Hepatocyte (in vitro differentiated cells): ENCODE results near the gene SERPINB1. TPM values are rescaled to one million over a fixed set of nuclear protein-coding genes. Genes with fewer than 3 reads are reported as not detected.

Experiments
- DNase-seq: peaks from one replicate; pipeline ENCODE4 v3.0.0-alpha.2; 2016; ENCODE audit warnings: low spot score
- H2AFZ ChIP-seq: fragments of 200-600 bp; sonication (generic); 2 replicates; pipeline ENCODE4 v1.6.0; 2016; ENCODE audit warnings: antibody characterized with exemption, mild to moderate bottlenecking
- H3K27ac ChIP-seq: fragments of 200-600 bp; sonication (generic); 2 replicates; pipeline ENCODE4 v1.5.1; 2016; ENCODE audit warnings: mild to moderate bottlenecking
- H3K27me3 ChIP-seq: fragments of 200-600 bp; sonication (generic); 2 replicates; pipeline ENCODE4 v1.6.1; 2016
- H3K36me3 ChIP-seq: fragments of 200-600 bp; sonication (generic); replicated peaks from 2 replicates; pipeline ENCODE4 v1.5.1; 2016; ENCODE audit warnings: low read depth; ENCODE audit not compliant: insufficient read depth
- H3K4me1 ChIP-seq: fragments of 200-600 bp; sonication (generic); 2 replicates; pipeline ENCODE4 v1.5.1; 2016; ENCODE audit warnings: mild to moderate bottlenecking, moderate library complexity; ENCODE audit not compliant: insufficient read depth
- H3K4me2 ChIP-seq: fragments of 200-600 bp; sonication (generic); 2 replicates; pipeline ENCODE4 v1.6.0; 2016
- H3K4me3 ChIP-seq: fragments of 200-600 bp; sonication (generic); 2 replicates; pipeline ENCODE4 v1.5.1; 2016; ENCODE audit warnings: mild to moderate bottlenecking
- H3K79me2 ChIP-seq: fragments of 200-600 bp; sonication (generic); 2 replicates; pipeline ENCODE4 v1.6.0; 2017; ENCODE audit warnings: mild to moderate bottlenecking
- H3K9me2 ChIP-seq: fragments of 200-600 bp; sonication (generic); replicated peaks from 2 replicates; pipeline ENCODE4 v1.6.0; 2017; ENCODE audit warnings: mild to moderate bottlenecking; ENCODE audit not compliant: insufficient read depth
- H3K9me3 ChIP-seq: fragments of 200-600 bp; sonication (generic); 2 replicates; pipeline ENCODE4 v1.5.1; 2016; ENCODE audit warnings: low read depth, mild to moderate bottlenecking
- H4K20me1 ChIP-seq: fragments of 200-600 bp; sonication (generic); 2 replicates; pipeline ENCODE4 v1.6.0; 2016; ENCODE audit warnings: mild to moderate bottlenecking; ENCODE audit not compliant: insufficient read depth, poor library complexity, severe bottlenecking
- CTCF ChIP-seq: fragments of 200-600 bp; sonication (generic); IDR thresholded peaks from 2 replicates; pipeline ENCODE4 v1.5.1; 2016; ENCODE audit warnings: antibody characterized with exemption, mild to moderate bottlenecking; ENCODE audit not compliant: poor library complexity
- EZH2 ChIP-seq: fragments of 200-600 bp; sonication (generic); IDR thresholded peaks from 2 replicates; pipeline ENCODE4 v1.6.1; 2016; ENCODE audit warnings: antibody characterized with exemption, mild to moderate bottlenecking, borderline replicate concordance
- EZH2phosphoT487 ChIP-seq: fragments of 200-600 bp; sonication (generic); IDR thresholded peaks from one replicate; pipeline ENCODE4 v1.6.1; 2018; ENCODE audit warnings: antibody characterized with exemption, mild to moderate bottlenecking, low read depth, moderate library complexity; ENCODE audit not compliant: unreplicated experiment, severe bottlenecking
- WGBS: methylation state at CpG from one replicate; pipeline ENCODE4 v1.1.6; 2016; ENCODE audit warnings: low lambda C conversion rate; ENCODE audit errors: missing lambda C conversion rate; 5-methylcytosine and 5-hydroxymethylcytosine counted together
- polyA plus RNA-seq: library from polyadenylated mRNA; unstranded; fragments of >200 nt; fragmentation: Nextera tagmentation; extraction: Ambion mirVana; gene quantifications from 2 replicates; pipeline ENCODE4 v1.2.1, GENCODE V29; 2016
- total RNA-seq: library from RNA; depleted of rRNA; stranded (reverse); fragments of >200 nt; gene quantifications from 2 replicates; pipeline ENCODE4 v1.2.3, GENCODE V29; 2014

Gene SERPINB1
- total and polyA plus RNA-seq, 2 experiments from 2014 or later = 45.9 to 57.0 TPM

GRCh38 chr6:2823104-2823850 lies 18.4 kb downstream of the SERPINB1 start:
- H3K36me3 ChIP-seq = no peaks in the 10 kb centered on the region
- no peak overlapping the region for H2AFZ ChIP-seq
- H3K9me3 ChIP-seq = no peaks in the 10 kb centered on the region
- H3K27ac ChIP-seq = peak overlapping the region; percentile 51
- 67% methylated on average over 7 of the region's 7 CpGs for WGBS
- H3K79me2 ChIP-seq = no peaks in the 10 kb centered on the region
- DNase-seq = peak; percentile 23
- peaks cover 10% of the 10 kb centered on the region for H3K4me1 ChIP-seq
- TF ChIP-seq CTCF (no peak), EZH2 (no peak), EZH2phosphoT487 (no peak)
- H3K9me2 ChIP-seq = no peaks in the 10 kb centered on the region
- H4K20me1 ChIP-seq = no peaks in the 10 kb centered on the region
- no peak overlapping the region for H3K4me3 ChIP-seq
- H3K27me3 ChIP-seq = no peaks in the 10 kb centered on the region
- peak overlapping the region; percentile 14 for H3K4me2 ChIP-seq

GRCh38 chr6:2821554-2821953 lies 20.1 kb downstream of the SERPINB1 start:
- H3K4me3 ChIP-seq = no peak overlapping the region
- WGBS = 97% methylated on average over 3 of the region's 3 CpGs
- no peak for TF ChIP-seq EZH2
- no peak for TF ChIP-seq CTCF
- peaks cover 16% of the 10 kb centered on the region for H3K4me1 ChIP-seq
- no peak overlapping the region for H3K4me2 ChIP-seq
- H4K20me1 ChIP-seq = no peaks in the 10 kb centered on the region
- H2AFZ ChIP-seq = no peak overlapping the region
- no peaks in the 10 kb centered on the region for H3K27me3 ChIP-seq
- no peaks in the 10 kb centered on the region for H3K9me2 ChIP-seq
- no peaks in the 10 kb centered on the region for H3K79me2 ChIP-seq
- DNase-seq = no peak
- no peaks in the 10 kb centered on the region for H3K36me3 ChIP-seq
- no peaks in the 10 kb centered on the region for H3K9me3 ChIP-seq
- no peak overlapping the region for H3K27ac ChIP-seq

GRCh38 chr6:2820415-2820814 lies 21.2 kb downstream of the SERPINB1 start:
- H3K9me2 ChIP-seq = no peaks in the 10 kb centered on the region
- peaks cover 3% of the 10 kb centered on the region for H3K9me3 ChIP-seq
- H3K36me3 ChIP-seq = no peaks in the 10 kb centered on the region
- H2AFZ ChIP-seq = no peak overlapping the region
- WGBS = 96% methylated on average over 2 of the region's 2 CpGs
- H3K4me1 ChIP-seq = peaks cover 16% of the 10 kb centered on the region
- no peak for DNase-seq
- no peaks in the 10 kb centered on the region for H3K79me2 ChIP-seq
- H3K27ac ChIP-seq = no peak overlapping the region
- H3K4me2 ChIP-seq = no peak overlapping the region
- no peaks in the 10 kb centered on the region for H4K20me1 ChIP-seq
- H3K4me3 ChIP-seq = no peak overlapping the region
- no peak for TF ChIP-seq CTCF
- TF ChIP-seq EZH2 = no peak
- TF ChIP-seq EZH2phosphoT487 = no peak
- H3K27me3 ChIP-seq = no peaks in the 10 kb centered on the region
